ENCODE data around the gene ARF4.

The ARF4 gene

DNA sequence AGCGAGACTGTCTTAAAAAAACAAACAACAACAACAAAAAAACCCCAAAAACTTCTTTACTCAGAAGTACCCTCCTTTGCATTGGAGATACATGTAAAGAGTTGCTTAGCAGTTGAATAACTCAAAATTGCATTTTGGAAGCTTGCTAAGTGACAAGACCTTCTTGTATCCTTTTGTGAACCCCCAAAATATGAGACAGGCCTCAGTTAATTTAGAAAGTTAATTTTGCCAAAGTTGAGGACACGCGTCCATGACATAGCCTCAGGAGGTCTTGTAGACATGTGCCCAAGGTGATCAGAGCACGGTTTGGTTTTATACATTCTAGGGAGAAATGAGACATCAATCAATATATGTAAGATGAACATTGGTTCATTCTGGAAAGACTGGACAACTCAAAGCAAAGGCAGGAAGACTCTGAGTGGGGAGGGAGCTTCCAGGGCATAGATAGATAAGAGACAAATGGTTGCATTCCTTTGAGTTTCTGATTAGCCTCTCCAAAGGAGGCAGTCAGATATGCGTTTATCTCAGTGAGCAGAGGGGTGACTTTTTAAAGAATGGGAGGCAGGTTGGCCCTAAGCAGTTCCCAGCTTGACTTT is 1.7 kb upstream of the ARF4 start:
- Histone ChIP-seq H3K4me3 (ENCODE audit: control insufficient read depth in 1 of 7, extremely low read depth in 1 of 7, insufficient read depth in 4 of 7, low read depth in 2 of 7, low read length in 6 of 7) (peak overlapping the region in 6 of 7 experiments; percentile 67 to 100 (median 84)), H3K4me1 (ENCODE audit: control extremely low read depth in 1 of 4, control insufficient read depth in 4 of 4, insufficient read depth in 4 of 4, low read length in 3 of 4) (peaks cover 20 to 35% (median 25%) of the 10 kb centered on the region in 4 experiments), H3K27ac (ENCODE audit: insufficient read depth in 1 of 2, low read depth in 1 of 2, low read length in 2 of 2, poor library complexity in 1 of 2, severe bottlenecking in 2 of 2) (peak overlapping the region; percentile 94 to 98), H3K27me3 (replicated peaks in 2 of 5; ENCODE audit: control insufficient read depth in 4 of 5, insufficient read depth in 5 of 5, low read length in 4 of 5) (no peaks in the 10 kb centered on the region), H3K9me3 (ENCODE audit: control extremely low read depth in 1 of 5, control insufficient read depth in 4 of 5, insufficient read depth in 2 of 5, low read depth in 1 of 5, low read length in 4 of 5) (no peaks in the 10 kb centered on the region), H3K36me3 (ENCODE audit: control insufficient read depth in 4 of 4, insufficient read depth in 4 of 4, low read length in 3 of 4) (peaks cover 0 to 4% (median under 1%) of the 10 kb centered on the region in 4 experiments)
- POLR2A ChIA-PET, result no interaction called here
- WGBS (ENCODE audit: insufficient coverage), result 84% methylated on average over 3 of the region's 5 CpGs
- CTCF ChIA-PET, result no interaction called here
- DNase-seq, result peak in 2 of 3 donors; percentile 17 to 45

DNA sequence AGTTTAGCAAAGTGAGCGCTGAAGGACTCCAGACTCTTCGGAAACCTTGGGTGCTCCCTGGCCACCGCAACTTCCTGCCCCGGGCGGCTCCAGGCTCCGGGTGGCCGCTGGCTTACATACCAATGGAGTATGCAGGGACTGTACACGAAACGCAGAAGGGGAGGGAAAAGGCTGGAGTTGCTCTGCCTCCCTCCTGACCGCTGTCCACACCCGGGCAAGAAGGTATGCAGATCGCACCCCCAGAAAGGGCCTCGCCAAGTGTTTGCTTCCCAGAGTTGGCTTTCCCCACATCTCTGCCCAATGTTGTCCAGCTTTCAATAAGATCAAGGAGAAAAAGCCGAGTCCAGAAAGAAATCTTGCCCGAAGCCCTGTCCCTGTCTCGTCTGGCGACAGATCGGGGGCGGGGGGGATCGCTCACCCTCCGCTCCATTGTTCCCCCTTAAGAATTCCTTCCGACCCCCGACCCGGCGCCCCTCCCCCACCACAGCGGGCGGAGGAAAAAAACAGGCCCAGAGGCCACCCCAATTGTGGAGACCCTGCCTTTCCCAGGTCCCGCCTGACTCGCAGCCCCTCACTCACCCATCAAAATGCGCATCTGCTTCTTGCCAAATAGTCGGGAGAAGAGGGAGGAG is 533 bp downstream of the ARF4 start:
- H3K4me1 ChIP-seq (ENCODE audit: control extremely low read depth in 1 of 4, control insufficient read depth in 4 of 4, insufficient read depth in 4 of 4, low read length in 3 of 4), result peaks cover 20 to 35% (median 27%) of the 10 kb centered on the region in 4 experiments
- H3K4me3 ChIP-seq (ENCODE audit: control insufficient read depth in 1 of 7, extremely low read depth in 1 of 7, insufficient read depth in 4 of 7, low read depth in 2 of 7, low read length in 6 of 7), result peak overlapping the region; percentile 84 to 100 (median 96)
- peak; percentile 64 to 80 (median 71) for DNase-seq
- H3K9me3 ChIP-seq (ENCODE audit: control extremely low read depth in 1 of 5, control insufficient read depth in 4 of 5, insufficient read depth in 2 of 5, low read depth in 1 of 5, low read length in 4 of 5), result no peaks in the 10 kb centered on the region
- ChIA-PET CTCF (interaction anchor here (1.1 to 2.5 kb wide), 6 partner anchors 10 to 39 kb away, joined by 3 to 11 read pairs (median 5); no protein-coding TSS in a partner anchor), POLR2A (interaction anchor here (0.6 to 3.1 kb wide), 11 partner anchors 10 to 582 kb away, joined by 3 to 13 read pairs (median 3); partner anchors contain the start of genes DENND6A and PDE12)
- peaks cover 1 to 4% (median 2%) of the 10 kb centered on the region in 4 experiments for H3K36me3 ChIP-seq (ENCODE audit: control insufficient read depth in 4 of 4, insufficient read depth in 4 of 4, low read length in 3 of 4)
- H3K27ac ChIP-seq (ENCODE audit: insufficient read depth in 1 of 2, low read depth in 1 of 2, low read length in 2 of 2, poor library complexity in 1 of 2, severe bottlenecking in 2 of 2), result peak overlapping the region; percentile 94 to 98
- H3K27me3 ChIP-seq (replicated peaks in 2 of 5; ENCODE audit: control insufficient read depth in 4 of 5, insufficient read depth in 5 of 5, low read length in 4 of 5), result no peaks in the 10 kb centered on the region
- WGBS (ENCODE audit: insufficient coverage), result 0% methylated on average over 27 of the region's 31 CpGs

DNA sequence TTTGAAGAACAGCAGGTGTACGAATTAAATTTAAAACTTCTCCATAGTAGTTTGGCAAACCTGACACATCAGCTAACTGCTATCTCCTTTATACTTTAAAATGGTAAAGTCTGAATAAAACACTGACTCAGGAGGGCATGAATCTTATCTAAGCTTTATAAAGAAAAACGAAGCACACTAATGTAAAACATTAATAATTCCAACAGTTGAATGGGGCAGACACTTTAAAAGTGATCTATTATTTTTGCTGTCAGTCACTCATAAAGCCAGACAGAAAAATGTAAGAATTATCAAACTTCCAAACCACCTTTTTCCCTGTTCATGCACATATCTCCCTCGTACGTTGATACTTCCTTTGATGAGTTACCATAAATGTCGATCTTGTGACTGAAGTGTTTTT is 2.6 kb downstream of the ARF4 start:
- Histone ChIP-seq H3K9me3 (ENCODE audit: control extremely low read depth in 1 of 5, control insufficient read depth in 4 of 5, insufficient read depth in 2 of 5, low read depth in 1 of 5, low read length in 4 of 5) (no peaks in the 10 kb centered on the region), H3K27ac (ENCODE audit: insufficient read depth in 1 of 2, low read depth in 1 of 2, low read length in 2 of 2, poor library complexity in 1 of 2, severe bottlenecking in 2 of 2) (peak overlapping the region in 1 of 2 experiments; percentile 46), H3K4me1 (ENCODE audit: control extremely low read depth in 1 of 4, control insufficient read depth in 4 of 4, insufficient read depth in 4 of 4, low read length in 3 of 4) (peaks cover 20 to 35% (median 26%) of the 10 kb centered on the region in 4 experiments), H3K36me3 (ENCODE audit: control insufficient read depth in 4 of 4, insufficient read depth in 4 of 4, low read length in 3 of 4) (peaks cover 0 to 6% (median 3%) of the 10 kb centered on the region in 4 experiments), H3K4me3 (ENCODE audit: control insufficient read depth in 1 of 7, extremely low read depth in 1 of 7, insufficient read depth in 4 of 7, low read depth in 2 of 7, low read length in 6 of 7) (peak overlapping the region in 1 of 7 experiments; percentile 100), H3K27me3 (replicated peaks in 2 of 5; ENCODE audit: control insufficient read depth in 4 of 5, insufficient read depth in 5 of 5, low read length in 4 of 5) (no peaks in the 10 kb centered on the region)
- no peak for DNase-seq
- POLR2A ChIA-PET, result no interaction called here
- CTCF ChIA-PET, result interaction anchor here (1.1 kb wide), 1 partner anchor 11 kb away, joined by 3 read pairs; no protein-coding TSS in a partner anchor
- WGBS (ENCODE audit: insufficient coverage), result 78% methylated on average over 4 of the region's 5 CpGs

DNA sequence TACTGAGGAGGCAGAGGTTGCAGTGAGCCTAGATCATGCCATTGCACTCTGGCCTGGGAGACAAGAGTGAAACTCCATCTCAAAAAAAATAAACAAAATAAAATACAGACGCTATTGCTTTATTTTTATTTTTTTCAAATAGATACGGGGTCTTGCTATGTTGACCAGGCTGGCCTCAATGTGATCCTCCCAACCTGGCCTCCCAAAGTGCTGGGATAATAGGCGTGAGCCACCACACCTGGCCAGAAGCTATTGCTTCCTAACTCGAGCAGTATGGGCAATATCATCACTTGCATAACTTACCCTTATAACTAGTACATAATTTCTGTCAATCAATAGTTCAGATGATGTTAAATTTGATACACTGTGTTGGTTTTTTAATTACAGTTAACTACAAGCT is 3.0 kb downstream of the ARF4 start:
- Histone ChIP-seq H3K4me1 (ENCODE audit: control extremely low read depth in 1 of 4, control insufficient read depth in 4 of 4, insufficient read depth in 4 of 4, low read length in 3 of 4) (peaks cover 20 to 32% (median 23%) of the 10 kb centered on the region in 4 experiments), H3K4me3 (ENCODE audit: control insufficient read depth in 1 of 7, extremely low read depth in 1 of 7, insufficient read depth in 4 of 7, low read depth in 2 of 7, low read length in 6 of 7) (no peak overlapping the region), H3K36me3 (ENCODE audit: control insufficient read depth in 4 of 4, insufficient read depth in 4 of 4, low read length in 3 of 4) (peaks cover 0 to 7% (median 4%) of the 10 kb centered on the region in 4 experiments), H3K27ac (ENCODE audit: insufficient read depth in 1 of 2, low read depth in 1 of 2, low read length in 2 of 2, poor library complexity in 1 of 2, severe bottlenecking in 2 of 2) (peak overlapping the region in 1 of 2 experiments; percentile 46), H3K27me3 (replicated peaks in 2 of 5; ENCODE audit: control insufficient read depth in 4 of 5, insufficient read depth in 5 of 5, low read length in 4 of 5) (no peaks in the 10 kb centered on the region), H3K9me3 (ENCODE audit: control extremely low read depth in 1 of 5, control insufficient read depth in 4 of 5, insufficient read depth in 2 of 5, low read depth in 1 of 5, low read length in 4 of 5) (no peaks in the 10 kb centered on the region)
- ChIA-PET CTCF (interaction anchor here (1.1 kb wide), 1 partner anchor 11 kb away, joined by 3 read pairs; no protein-coding TSS in a partner anchor), POLR2A (no interaction called here)
- WGBS (ENCODE audit: insufficient coverage), result 92% methylated on average over 2 of the region's 4 CpGs
- no peak for DNase-seq

DNA sequence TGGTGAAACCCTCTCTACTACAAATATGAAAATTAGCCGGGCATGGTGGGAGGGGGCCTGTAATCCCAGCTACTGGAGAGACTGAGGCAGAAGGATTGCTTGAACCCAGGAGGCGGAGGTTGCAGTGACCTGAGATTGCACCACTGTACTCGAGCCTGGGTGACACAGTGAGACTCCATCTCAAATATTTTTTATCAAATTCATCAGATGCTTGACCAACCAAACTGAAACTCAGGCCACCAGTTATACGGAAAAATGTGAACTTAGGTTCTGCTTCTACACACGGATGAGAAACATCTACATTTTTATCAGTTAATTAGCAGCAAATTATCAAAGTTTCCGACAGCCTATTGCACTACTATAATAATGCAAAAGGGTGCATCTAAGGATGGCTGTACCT is 4.8 kb downstream of the ARF4 start:
- Histone ChIP-seq H3K9me3 (ENCODE audit: control extremely low read depth in 1 of 5, control insufficient read depth in 4 of 5, insufficient read depth in 2 of 5, low read depth in 1 of 5, low read length in 4 of 5) (no peaks in the 10 kb centered on the region), H3K27ac (ENCODE audit: insufficient read depth in 1 of 2, low read depth in 1 of 2, low read length in 2 of 2, poor library complexity in 1 of 2, severe bottlenecking in 2 of 2) (no peak overlapping the region), H3K4me1 (ENCODE audit: control extremely low read depth in 1 of 4, control insufficient read depth in 4 of 4, insufficient read depth in 4 of 4, low read length in 3 of 4) (peaks cover 11 to 17% (median 14%) of the 10 kb centered on the region in 4 experiments), H3K4me3 (ENCODE audit: control insufficient read depth in 1 of 7, extremely low read depth in 1 of 7, insufficient read depth in 4 of 7, low read depth in 2 of 7, low read length in 6 of 7) (no peak overlapping the region), H3K36me3 (ENCODE audit: control insufficient read depth in 4 of 4, insufficient read depth in 4 of 4, low read length in 3 of 4) (peaks cover 0 to 9% (median 4%) of the 10 kb centered on the region in 4 experiments), H3K27me3 (replicated peaks in 2 of 5; ENCODE audit: control insufficient read depth in 4 of 5, insufficient read depth in 5 of 5, low read length in 4 of 5) (no peaks in the 10 kb centered on the region)
- WGBS (ENCODE audit: insufficient coverage), result 91% methylated on average over 4 of the region's 6 CpGs
- POLR2A ChIA-PET, result no interaction called here
- CTCF ChIA-PET, result interaction anchor here (1.1 to 1.3 kb wide), 2 partner anchors 234 to 445 kb away, joined by 3 to 4 read pairs; no protein-coding TSS in a partner anchor
- DNase-seq, result no peak

DNA sequence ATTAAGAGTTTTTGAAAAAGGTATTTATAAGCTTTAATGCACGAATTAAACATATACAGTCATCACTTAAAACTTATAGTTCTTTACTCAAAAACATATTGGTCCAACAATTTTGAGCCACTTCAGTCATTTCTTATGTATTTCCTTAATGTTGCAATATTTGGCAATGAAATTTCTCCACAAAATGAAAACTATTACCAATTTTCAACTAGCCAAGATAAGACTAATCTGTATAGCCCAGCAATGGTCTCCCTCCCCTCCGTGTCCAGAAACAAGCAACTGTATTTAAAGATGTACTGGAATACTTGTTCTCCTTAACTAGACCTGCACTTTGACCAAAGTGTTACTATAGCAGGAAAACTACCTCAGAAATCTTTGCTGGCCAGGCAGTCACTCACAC is 9.2 kb downstream of the ARF4 start:
- POLR2A ChIA-PET, result interaction anchor here (0.6 kb wide), 1 partner anchor 18 kb away, joined by 5 read pairs; no protein-coding TSS in a partner anchor
- peaks cover 0 to 16% (median 6%) of the 10 kb centered on the region in 4 experiments for H3K36me3 ChIP-seq (ENCODE audit: control insufficient read depth in 4 of 4, insufficient read depth in 4 of 4, low read length in 3 of 4)

More for the DNA sequence above, 9.2 kb downstream of the ARF4 start:
- WGBS (ENCODE audit: insufficient coverage), result 100% methylated on average over 1 of the region's 2 CpGs
- H3K4me1 ChIP-seq (ENCODE audit: control extremely low read depth in 1 of 4, control insufficient read depth in 4 of 4, insufficient read depth in 4 of 4, low read length in 3 of 4), result peaks cover 0 to 3% (median 0%) of the 10 kb centered on the region in 4 experiments
- CTCF ChIA-PET, result no interaction called here
- no peaks in the 10 kb centered on the region for H3K27me3 ChIP-seq (replicated peaks in 2 of 5; ENCODE audit: control insufficient read depth in 4 of 5, insufficient read depth in 5 of 5, low read length in 4 of 5)
- no peak overlapping the region for H3K4me3 ChIP-seq (ENCODE audit: control insufficient read depth in 1 of 7, extremely low read depth in 1 of 7, insufficient read depth in 4 of 7, low read depth in 2 of 7, low read length in 6 of 7)
- no peaks in the 10 kb centered on the region for H3K9me3 ChIP-seq (ENCODE audit: control extremely low read depth in 1 of 5, control insufficient read depth in 4 of 5, insufficient read depth in 2 of 5, low read depth in 1 of 5, low read length in 4 of 5)
- DNase-seq, result peak in 1 of 3 donors; percentile 31
- no peak overlapping the region for H3K27ac ChIP-seq (ENCODE audit: insufficient read depth in 1 of 2, low read depth in 1 of 2, low read length in 2 of 2, poor library complexity in 1 of 2, severe bottlenecking in 2 of 2)
